A673 (cell line): ENCODE results near the gene ZDHHC11B.
"Not testable (repeated sequence)": the region's sequence is repeated elsewhere in the genome, so short reads cannot be mapped to it uniquely, and the experiment has no call there.

Experiments used
- EZH2 ChIP-seq: fragments of 200-600 bp; sonication (generic); IDR thresholded peaks from 2 replicates; pipeline ENCODE4 v1.6.1; 2017; ENCODE audit warnings: borderline replicate concordance, low read depth, mild to moderate bottlenecking, mixed read lengths, antibody characterized with exemption, low read length; ENCODE audit not compliant: poor library complexity, severe bottlenecking
- TF ChIP-seq, protein P1 (sequence below): fragments of 300-800, 200-600 bp; sonication (generic); conservative IDR thresholded peaks from 2 replicates; pipeline ENCODE4 v1.5.1; 2017; ENCODE audit warnings: low read depth, mild to moderate bottlenecking, antibody characterized with exemption, low read length, moderate library complexity, mixed read lengths

- TF ChIP-seq, protein P1, sequence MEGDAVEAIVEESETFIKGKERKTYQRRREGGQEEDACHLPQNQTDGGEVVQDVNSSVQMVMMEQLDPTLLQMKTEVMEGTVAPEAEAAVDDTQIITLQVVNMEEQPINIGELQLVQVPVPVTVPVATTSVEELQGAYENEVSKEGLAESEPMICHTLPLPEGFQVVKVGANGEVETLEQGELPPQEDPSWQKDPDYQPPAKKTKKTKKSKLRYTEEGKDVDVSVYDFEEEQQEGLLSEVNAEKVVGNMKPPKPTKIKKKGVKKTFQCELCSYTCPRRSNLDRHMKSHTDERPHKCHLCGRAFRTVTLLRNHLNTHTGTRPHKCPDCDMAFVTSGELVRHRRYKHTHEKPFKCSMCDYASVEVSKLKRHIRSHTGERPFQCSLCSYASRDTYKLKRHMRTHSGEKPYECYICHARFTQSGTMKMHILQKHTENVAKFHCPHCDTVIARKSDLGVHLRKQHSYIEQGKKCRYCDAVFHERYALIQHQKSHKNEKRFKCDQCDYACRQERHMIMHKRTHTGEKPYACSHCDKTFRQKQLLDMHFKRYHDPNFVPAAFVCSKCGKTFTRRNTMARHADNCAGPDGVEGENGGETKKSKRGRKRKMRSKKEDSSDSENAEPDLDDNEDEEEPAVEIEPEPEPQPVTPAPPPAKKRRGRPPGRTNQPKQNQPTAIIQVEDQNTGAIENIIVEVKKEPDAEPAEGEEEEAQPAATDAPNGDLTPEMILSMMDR, result not testable (repeated sequence)
- not testable (repeated sequence) for TF ChIP-seq EZH2
Measured at GRCh38 chr5:708374-708773, 76.2 kb downstream of the ZDHHC11B start.
